Measurements from ENCODE around the gene LIN54.
A peak's percentile ranks its signal among the peaks of the same experiment; 100 is the strongest.
"Not testable (repeated sequence)": the region's sequence is repeated elsewhere in the genome, so short reads cannot be mapped to it uniquely, and the experiment has no call there.

LIN54 gene

GRCh38 chr4:82989575-82990429, 20.8 kb downstream of the LIN54 start:
- no peak for TF ChIP-seq CTCF (IDR thresholded peaks at IDR 0.05; ENCODE audit: insufficient read depth, low read depth, low read length, missing control alignments)
- DNase-seq (ENCODE audit: low read depth) = peak; percentile 57
- H3K4me3 ChIP-seq (ENCODE audit: low read depth, low read length) = no peak overlapping the region

GRCh38 chr4:82988323-82988832, 22.2 kb downstream of the LIN54 start:
- DNase-seq (ENCODE audit: low read depth) = no peak
- no peak overlapping the region for H3K4me3 ChIP-seq (ENCODE audit: low read depth, low read length)

GRCh38 chr4:82987519-82987918, 23.1 kb downstream of the LIN54 start:
- H3K4me3 ChIP-seq (ENCODE audit: low read depth, low read length); DNase-seq (ENCODE audit: low read depth): not testable (repeated sequence)

More at GRCh38 chr4:82988323-82988832, 22.2 kb downstream of the LIN54 start:
- TF ChIP-seq CTCF (IDR thresholded peaks at IDR 0.05; ENCODE audit: insufficient read depth, low read depth, low read length, missing control alignments) = no peak

- H3K4me3 ChIP-seq (ENCODE audit: low read depth, low read length) = no peak overlapping the region
- TF ChIP-seq CTCF (IDR thresholded peaks at IDR 0.05; ENCODE audit: insufficient read depth, low read depth, low read length, missing control alignments) = no peak
- no peak for DNase-seq (ENCODE audit: low read depth)
These were observed 26.2 kb downstream of the LIN54 start for GRCh38 chr4:82984459-82984858.

- no peak for TF ChIP-seq CTCF (IDR thresholded peaks at IDR 0.05; ENCODE audit: insufficient read depth, low read depth, low read length, missing control alignments)
These were observed 27.2 kb downstream of the LIN54 start for GRCh38 chr4:82983444-82983843.

GRCh38 chr4:82981138-82981537, 29.5 kb downstream of the LIN54 start:
- no peak for TF ChIP-seq CTCF (IDR thresholded peaks at IDR 0.05; ENCODE audit: insufficient read depth, low read depth, low read length, missing control alignments)
- H3K4me3 ChIP-seq (ENCODE audit: low read depth, low read length) = no peak overlapping the region
- DNase-seq (ENCODE audit: low read depth) = no peak

More at GRCh38 chr4:82983444-82983843, 27.2 kb downstream of the LIN54 start:
- no peak for DNase-seq (ENCODE audit: low read depth)
- H3K4me3 ChIP-seq (ENCODE audit: low read depth, low read length) = no peak overlapping the region

- no peak for TF ChIP-seq CTCF (IDR thresholded peaks at IDR 0.05; ENCODE audit: insufficient read depth, low read depth, low read length, missing control alignments)
- no peak overlapping the region for H3K4me3 ChIP-seq (ENCODE audit: low read depth, low read length)
- no peak for DNase-seq (ENCODE audit: low read depth)
These were observed 34.8 kb downstream of the LIN54 start for GRCh38 chr4:82975792-82976191.
